Measurements from ENCODE around the gene INSM1. TPM values are rescaled to one million over a fixed set of nuclear protein-coding genes. Genes with fewer than 3 reads are reported as not detected.
A peak's percentile ranks its signal among the peaks of the same experiment; 100 is the strongest.
"Not testable (repeated sequence)": the region's sequence is repeated elsewhere in the genome, so short reads cannot be mapped to it uniquely, and the experiment has no call there.

The INSM1 gene
- not detected for total RNA-seq
- long read RNA-seq = 0 reads

DNA sequence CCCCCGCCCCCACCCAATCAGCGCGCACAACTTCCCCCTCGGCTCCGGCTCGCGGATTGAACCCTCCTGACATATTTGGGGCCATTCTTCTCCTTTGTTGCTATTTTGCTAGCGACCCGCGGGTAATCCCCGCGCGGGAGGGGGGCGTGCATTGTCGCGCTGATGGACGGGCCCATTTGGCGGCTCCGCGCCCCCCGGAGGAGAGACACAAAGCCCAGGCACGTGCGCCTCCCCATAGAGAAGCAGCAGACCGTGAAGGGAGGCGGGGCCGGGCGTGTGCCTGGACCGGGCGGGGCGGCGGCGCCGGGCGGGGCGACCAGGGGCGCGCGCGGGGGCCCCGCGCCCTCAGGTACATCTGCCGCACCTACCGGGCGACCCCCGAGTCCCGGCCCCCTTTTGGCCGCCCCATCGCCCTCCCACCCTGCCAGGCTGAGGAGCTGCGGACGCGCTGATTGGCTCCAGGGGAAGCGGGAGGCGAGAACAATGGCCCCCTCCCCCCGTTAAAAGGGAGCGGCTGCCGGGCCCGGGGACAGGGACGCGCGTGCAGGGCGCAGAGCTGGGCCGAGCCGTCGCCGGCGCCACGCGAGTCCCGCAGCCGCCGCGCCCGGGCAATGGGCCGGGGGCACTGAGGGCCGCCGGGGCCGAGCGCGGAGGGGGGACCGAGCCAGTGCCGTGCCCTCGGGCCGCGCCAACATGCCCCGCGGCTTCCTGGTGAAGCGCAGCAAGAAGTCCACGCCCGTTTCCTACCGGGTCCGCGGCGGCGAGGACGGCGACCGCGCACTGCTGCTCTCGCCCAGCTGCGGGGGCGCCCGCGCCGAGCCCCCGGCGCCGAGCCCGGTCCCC lies at the start of gene INSM1:
Gene INSM1 (plus strand): TSS at position 530 of the 843 bp plus-strand sequence. CDS start 164 bp downstream, at position 694.
- intact Hi-C loops (cut with DNase I) = loop anchor here in 1 of 2 donors (10.0 kb wide), 1 partner anchor 197 kb away; no protein-coding TSS in a partner anchor
- ATAC-seq (no peak), DNase-seq (no peak)

DNA sequence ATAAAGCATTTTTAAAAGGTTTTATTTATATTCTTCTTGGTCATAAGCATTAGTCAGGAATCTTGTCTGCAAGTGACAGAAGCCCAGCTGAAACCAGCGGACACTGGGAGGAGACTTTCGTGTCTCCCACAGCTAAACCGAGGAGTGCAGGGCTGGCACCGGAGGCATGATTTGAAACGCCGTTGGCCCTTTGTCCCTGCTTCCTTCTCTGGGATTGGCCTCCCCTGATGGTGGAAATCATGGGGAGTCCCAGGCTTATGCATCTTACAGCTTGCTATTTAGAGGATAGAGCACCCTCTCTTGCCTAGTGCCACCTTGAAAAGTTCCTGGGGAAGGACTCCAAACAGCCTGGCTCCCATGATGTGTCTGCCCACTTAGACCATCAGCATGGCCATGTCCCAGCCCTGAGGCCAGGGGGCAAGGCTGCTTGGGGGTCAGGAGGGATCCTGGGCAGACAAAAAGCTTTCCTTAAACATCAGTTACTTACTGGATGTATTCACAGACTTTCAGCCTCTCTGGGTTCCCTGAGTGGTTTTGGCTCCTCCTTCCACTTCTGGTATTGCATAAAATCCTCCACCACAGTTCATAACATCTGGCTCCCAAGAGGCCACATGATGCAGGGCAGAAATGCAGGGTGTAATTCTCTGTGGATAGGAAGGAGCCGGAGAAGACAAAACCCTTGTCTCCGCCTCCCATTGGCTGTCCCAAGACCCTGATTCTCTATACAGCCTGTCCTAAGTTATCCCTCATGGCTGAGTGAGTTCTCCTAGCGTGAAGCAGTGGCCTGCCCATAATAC lies 49.3 kb upstream of the INSM1 start:
- intact Hi-C loops (cut with DNase I) = no loop called here
- ATAC-seq = peak; percentile 59 to 78

DNA sequence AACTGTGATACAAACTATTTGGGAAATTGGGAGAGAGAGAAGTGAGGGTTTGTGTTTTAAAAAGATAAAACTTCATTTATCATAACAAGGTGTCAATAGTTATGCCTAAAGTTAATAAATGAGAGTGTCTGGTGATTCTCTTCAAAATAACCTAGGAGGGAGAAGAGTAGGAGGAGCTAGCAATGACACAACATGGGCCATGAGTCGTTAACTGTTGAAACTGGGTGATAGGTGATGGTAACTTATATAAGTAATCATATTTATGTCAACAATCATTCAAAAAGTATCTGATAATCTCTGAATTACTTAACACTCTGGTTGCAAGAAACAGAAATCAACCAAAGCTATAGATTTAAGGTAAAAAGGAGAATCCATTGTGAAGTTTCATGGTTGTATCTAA lies 46.8 kb upstream of the INSM1 start:
- ATAC-seq (no peak), DNase-seq (no peak)
- intact Hi-C loops (cut with DNase I) = no loop called here

More for the DNA sequence above, 49.3 kb upstream of the INSM1 start:
- DNase-seq = no peak

GRCh38 chr20:20321917-20322316 lies 46.0 kb upstream of the INSM1 start:
- ATAC-seq (no peak), DNase-seq (no peak)
- intact Hi-C loops (cut with DNase I) = no loop called here

- ATAC-seq (no peak), DNase-seq (no peak)
- intact Hi-C loops (cut with DNase I) = no loop called here
Observed at GRCh38 chr20:20322912-20323311, 45.0 kb upstream of the INSM1 start.

- DNase-seq (no peak), ATAC-seq (no peak)
- intact Hi-C loops (cut with DNase I) = no loop called here
Observed at GRCh38 chr20:20327746-20328145, 40.2 kb upstream of the INSM1 start.

GRCh38 chr20:20329564-20329963 lies 38.3 kb upstream of the INSM1 start:
- no peak for ATAC-seq

GRCh38 chr20:20331156-20331555 lies 36.7 kb upstream of the INSM1 start:
- no peak for DNase-seq
- intact Hi-C loops (cut with DNase I) = no loop called here
- ATAC-seq = no peak

More at GRCh38 chr20:20329564-20329963, 38.3 kb upstream of the INSM1 start:
- DNase-seq = no peak
- intact Hi-C loops (cut with DNase I) = no loop called here

GRCh38 chr20:20331817-20332216 lies 36.1 kb upstream of the INSM1 start:
- no peak for ATAC-seq
- DNase-seq = no peak
- intact Hi-C loops (cut with DNase I) = no loop called here

DNA sequence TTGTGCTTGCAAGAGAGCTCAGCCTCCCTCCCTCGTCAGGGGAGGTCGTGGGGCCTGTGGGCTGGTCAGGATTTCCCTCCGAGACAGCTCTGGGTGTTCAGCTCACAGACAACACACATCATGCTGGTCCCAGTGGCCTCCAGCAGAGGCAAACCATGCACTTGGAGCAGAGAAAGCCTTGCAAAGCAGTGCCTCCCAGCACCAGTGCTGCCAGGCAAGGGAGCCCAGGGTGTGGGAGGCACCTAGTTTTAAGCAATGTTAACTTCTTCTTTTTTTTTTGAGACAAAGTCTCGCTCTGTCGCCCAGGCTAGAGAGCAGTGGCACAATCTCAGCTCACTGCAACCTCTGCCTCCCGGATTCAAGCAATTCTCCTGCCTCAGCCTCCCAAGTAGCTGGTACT lies 34.0 kb upstream of the INSM1 start:
- intact Hi-C loops (cut with DNase I) = no loop called here
- DNase-seq = no peak
- ATAC-seq = peak in 1 of 2 donors; percentile 44

GRCh38 chr20:20334489-20334888 lies 33.4 kb upstream of the INSM1 start:
- ATAC-seq = no peak
- intact Hi-C loops (cut with DNase I) = no loop called here
- DNase-seq = no peak

DNA sequence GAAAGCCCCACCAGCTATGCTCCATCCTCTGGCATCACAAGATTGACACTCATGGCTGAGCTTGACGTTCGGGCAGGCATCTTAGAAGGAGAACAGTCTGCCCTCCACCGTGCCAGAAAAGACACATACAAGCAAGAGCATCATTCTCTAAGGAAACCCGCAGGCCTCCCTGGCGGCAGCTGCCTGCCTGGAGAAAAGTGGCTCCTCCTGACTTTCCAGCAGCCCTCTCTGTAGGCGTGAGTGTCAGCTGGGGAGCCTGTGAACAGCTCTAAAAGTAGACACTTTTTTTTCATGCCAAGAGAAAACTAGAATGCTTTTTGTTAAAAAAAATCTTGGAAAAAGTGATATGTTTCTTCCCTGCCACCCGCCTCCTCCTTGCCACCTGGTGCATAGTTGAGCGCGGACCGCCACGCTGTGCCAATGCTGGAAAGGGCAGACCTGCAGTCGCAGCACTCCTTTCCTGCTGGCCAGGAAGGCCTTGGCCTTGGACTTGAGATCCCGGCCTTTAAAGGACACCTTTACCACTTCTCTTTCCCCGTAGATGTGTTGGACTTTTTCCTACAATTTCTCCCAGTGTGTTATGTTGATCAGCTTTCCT lies 29.7 kb upstream of the INSM1 start:
- intact Hi-C loops (cut with DNase I) = no loop called here

GRCh38 chr20:20340443-20340842 lies 27.5 kb upstream of the INSM1 start:
- DNase-seq (no peak), ATAC-seq (no peak)
- intact Hi-C loops (cut with DNase I) = no loop called here

More for the DNA sequence above, 29.7 kb upstream of the INSM1 start:
- DNase-seq = no peak
- ATAC-seq = no peak

DNA sequence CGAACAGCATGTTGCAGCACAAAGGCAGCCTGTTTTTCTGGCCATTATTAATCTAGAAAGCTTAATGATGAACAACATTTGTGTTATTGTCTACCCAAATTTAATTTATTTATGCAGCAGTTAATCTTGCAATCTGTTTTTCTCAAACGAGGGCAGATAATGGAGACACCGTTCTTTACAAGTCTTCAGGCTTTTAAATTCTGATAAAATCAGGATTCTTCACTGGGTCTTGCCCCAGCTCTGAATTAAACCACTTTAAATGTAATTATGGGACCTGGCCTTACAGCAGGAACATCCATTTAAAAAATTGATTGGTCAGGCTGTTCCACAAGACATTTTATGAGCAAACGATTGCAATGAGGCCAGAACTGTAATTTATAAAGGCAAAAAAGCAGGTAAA lies 26.5 kb upstream of the INSM1 start:
- ATAC-seq = no peak
- DNase-seq = no peak
- intact Hi-C loops (cut with DNase I) = no loop called here

DNA sequence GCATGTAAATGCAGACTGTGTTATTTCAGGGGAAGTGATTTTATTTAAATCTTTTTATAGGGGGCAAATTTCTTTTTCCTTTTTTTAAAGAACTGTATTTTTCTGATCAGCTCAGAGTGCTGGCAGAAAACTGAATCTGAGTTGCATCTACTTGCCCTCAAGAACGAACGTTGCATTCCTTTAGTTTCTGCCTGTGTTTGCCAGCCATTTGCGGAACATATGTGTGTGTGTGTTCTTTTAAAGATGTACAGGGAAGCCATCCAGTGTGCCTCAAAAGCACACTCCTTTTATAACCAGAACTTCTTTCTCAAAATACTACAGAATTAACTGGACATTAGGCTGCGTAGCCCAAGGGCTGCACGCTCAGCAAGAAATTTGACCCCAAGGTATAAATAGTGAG lies 25.8 kb upstream of the INSM1 start:
- intact Hi-C loops (cut with DNase I) = no loop called here
- ATAC-seq = no peak
- no peak for DNase-seq

GRCh38 chr20:20343932-20344331 lies 24.0 kb upstream of the INSM1 start:
- no peak for ATAC-seq
- DNase-seq = no peak
- intact Hi-C loops (cut with DNase I) = no loop called here

- ATAC-seq (no peak), DNase-seq (no peak)
- intact Hi-C loops (cut with DNase I) = no loop called here
Observed at GRCh38 chr20:20344476-20344875, 23.4 kb upstream of the INSM1 start.

DNA sequence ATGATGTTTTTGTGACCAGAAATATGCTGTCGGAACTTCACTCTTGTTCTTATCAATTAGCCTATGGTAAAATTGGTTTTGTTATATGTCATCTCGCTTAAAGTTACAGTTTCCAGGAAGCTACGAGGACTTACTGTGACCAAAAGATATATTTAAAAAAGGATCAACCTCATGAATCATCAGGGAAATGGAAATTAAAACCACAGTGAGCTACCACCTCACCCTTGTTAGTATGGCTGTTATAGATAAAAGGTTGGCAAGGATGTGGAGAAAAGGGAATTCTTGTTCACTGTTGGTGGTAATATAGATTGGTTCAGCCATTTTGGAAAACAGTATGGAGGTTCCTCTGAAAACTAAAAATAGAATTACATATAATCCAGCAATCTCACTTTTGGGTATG lies 14.3 kb upstream of the INSM1 start:
- intact Hi-C loops (cut with DNase I) = no loop called here
- no peak for DNase-seq

DNA sequence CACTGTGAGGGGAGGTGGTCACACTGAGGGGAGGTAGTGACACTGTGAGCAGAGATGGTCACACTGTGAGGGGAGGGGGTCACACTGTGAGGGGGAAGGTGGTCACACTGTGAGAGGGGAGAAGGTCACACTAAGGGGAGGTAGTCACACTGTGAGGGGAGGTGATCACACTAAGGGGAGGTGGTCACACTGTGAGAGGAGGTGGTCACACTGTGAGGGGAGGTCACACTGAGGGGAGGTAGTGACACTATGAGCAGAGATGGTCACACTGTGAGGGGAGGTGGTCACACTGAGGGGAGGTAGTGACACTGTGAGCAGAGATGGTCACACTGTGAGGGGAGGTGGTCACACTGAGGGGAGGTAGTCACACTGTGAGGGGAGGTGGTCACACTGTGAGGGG lies 12.4 kb upstream of the INSM1 start:
- not testable (repeated sequence) for DNase-seq, ATAC-seq

More for the DNA sequence above, 14.3 kb upstream of the INSM1 start:
- no peak for ATAC-seq

DNA sequence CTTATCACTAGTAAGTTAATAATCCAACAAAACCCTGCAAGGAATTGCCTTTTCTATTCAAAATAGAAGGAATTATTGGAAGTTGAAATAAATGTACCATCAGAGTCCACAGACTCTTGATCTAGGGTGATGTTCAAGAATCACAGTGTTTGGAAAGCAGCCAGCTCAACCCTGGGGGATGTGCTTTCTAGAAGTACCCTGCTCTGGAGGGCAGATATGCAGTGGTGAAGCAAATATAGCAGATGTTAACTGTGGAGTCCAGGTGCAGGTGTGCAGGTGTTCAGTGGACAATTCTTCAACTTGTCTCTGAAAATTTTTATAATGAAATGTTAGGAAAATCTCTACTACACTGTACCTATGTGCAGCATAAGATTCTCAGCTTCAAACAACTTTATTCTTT lies 9.1 kb upstream of the INSM1 start:
- intact Hi-C loops (cut with DNase I) = no loop called here
- DNase-seq = no peak
- ATAC-seq = no peak

More for the DNA sequence above, 12.4 kb upstream of the INSM1 start:
- intact Hi-C loops (cut with DNase I) = not testable (repeated sequence)
